Lung (tissue), 12 donors: ENCODE measurements around the gene ABCC9. TPM values are rescaled to one million over a fixed set of nuclear protein-coding genes. Genes with fewer than 3 reads are reported as not detected.
A peak's percentile ranks its signal among the peaks of the same experiment; 100 is the strongest.

ENCODE experiments used
- ATAC-seq: fragments of 200-7000 bp; cut with Tn5 transposase; one replicate; pipeline ENCODE4 v1.9.1; 2020; ENCODE audit warnings: moderate number of reproducible peaks; ENCODE audit not compliant: insufficient read depth, low FRiP score
- DNase-seq, 3 donors: peaks; one replicate each; pipeline ENCODE4 v3.0.0-alpha.2; 2013 to 2017
- H3K27ac ChIP-seq, 2 donors: one replicate each; pipeline ENCODE4 v1.5.1; 2013; ENCODE audit warnings: mild to moderate bottlenecking in 2 of 2, moderate library complexity in 2 of 2, control low read depth in 1 of 2, inconsistent platforms in 1 of 2, low read depth in 1 of 2, low read length in 1 of 2
- H3K27me3 ChIP-seq, 3 donors: one replicate each; pipeline ENCODE4 v1.5.1; 2013; ENCODE audit warnings: low read length in 2 of 3; ENCODE audit not compliant: control insufficient read depth in 3 of 3, insufficient read depth in 3 of 3
- H3K36me3 ChIP-seq, 4 donors: one replicate each; pipeline ENCODE4 v1.5.1; 2013; ENCODE audit warnings: low read length in 4 of 4, mild to moderate bottlenecking in 1 of 4, moderate library complexity in 1 of 4; ENCODE audit not compliant: control insufficient read depth in 4 of 4, insufficient read depth in 4 of 4
- H3K4me1 ChIP-seq, 5 donors: one replicate each; pipeline ENCODE4 v1.5.1; 2013; ENCODE audit warnings: low read length in 5 of 5, mild to moderate bottlenecking in 2 of 5, moderate library complexity in 1 of 5; ENCODE audit not compliant: control insufficient read depth in 5 of 5, insufficient read depth in 5 of 5
- H3K4me3 ChIP-seq: one replicate; pipeline ENCODE4 v1.5.1; 2013; ENCODE audit warnings: mild to moderate bottlenecking, control low read depth, moderate library complexity
- H3K9ac ChIP-seq, 2 donors: one replicate each; pipeline ENCODE4 v1.5.1; 2013; ENCODE audit warnings: low read length in 2 of 2, control low read depth in 1 of 2; ENCODE audit not compliant: insufficient read depth in 1 of 2
- H3K9me3 ChIP-seq, 4 donors: one replicate each; pipeline ENCODE4 v1.5.1; 2013; ENCODE audit warnings: low read length in 3 of 4, mild to moderate bottlenecking in 1 of 4, moderate library complexity in 1 of 4; ENCODE audit not compliant: control insufficient read depth in 4 of 4, insufficient read depth in 3 of 4
- CTCF ChIP-seq: IDR thresholded peaks from 2 replicates; pipeline ENCODE4 v1.5.1; 2012; ENCODE audit warnings: mild to moderate bottlenecking; ENCODE audit errors: control extremely low read depth, extremely low read depth
- WGBS, 2 donors: extraction: QIAGEN DNeasy Blood & Tissue Kit; methylation state at CpG; one replicate each; pipeline ENCODE4 v1.1.7; 2013; 5-methylcytosine and 5-hydroxymethylcytosine counted together
- polyA plus RNA-seq, 2 donors: library from polyadenylated mRNA; stranded (reverse); fragments of 200-250 nt; gene quantifications; one replicate each; pipeline ENCODE4 v1.2.1, GENCODE V29; 2013
- total RNA-seq, 2 donors: library from RNA; depleted of rRNA in 1 of 2; stranded (reverse); fragments of >200 nt in 1 of 2; gene quantifications; one replicate each; pipeline ENCODE4 v1.2.1, GENCODE V29; 2014 to 2021
- donor health status: control.
- donor health status: control.
- donor health status: Bipolar disorder and iron deficiency.
- donor health status: healthy.
- donor health status: DM: yes; HTN: yes; CAD: no.

The ABCC9 gene
- total and polyA plus RNA-seq, 4 donors = 2.5 to 33.4 (median 7.7) TPM

GRCh38 chr12:21860128-21860527 lies 81.1 kb downstream of the ABCC9 start:
- WGBS, 2 donors = 76 to 86% methylated on average over 4 of the region's 4 CpGs
- H3K27me3 ChIP-seq = no peaks in the 10 kb centered on the region
- peaks cover 0 to 3% (median 0%) of the 10 kb centered on the region in 4 donors for H3K36me3 ChIP-seq
- DNase-seq (no peak), ATAC-seq (no peak)
- H3K4me1 ChIP-seq = peaks cover 0 to 8% (median 0%) of the 10 kb centered on the region in 5 donors
- no peak overlapping the region for H3K27ac ChIP-seq
- no peak overlapping the region for H3K4me3 ChIP-seq
- H3K9me3 ChIP-seq = no peaks in the 10 kb centered on the region
- no peak for TF ChIP-seq CTCF
- no peak overlapping the region for H3K9ac ChIP-seq

GRCh38 chr12:21852251-21852650 lies 89.0 kb downstream of the ABCC9 start:
- H3K9me3 ChIP-seq = no peaks in the 10 kb centered on the region
- H3K36me3 ChIP-seq = peaks cover 0 to 3% (median 0%) of the 10 kb centered on the region in 4 donors
- no peak overlapping the region for H3K9ac ChIP-seq
- H3K4me3 ChIP-seq = no peak overlapping the region
- WGBS, 2 donors = 87 to 88% methylated on average over 5 of the region's 5 CpGs
- H3K27me3 ChIP-seq = no peaks in the 10 kb centered on the region
- TF ChIP-seq CTCF = no peak
- ATAC-seq = no peak
- no peak for DNase-seq
- H3K4me1 ChIP-seq = peaks cover 0 to 11% (median 2%) of the 10 kb centered on the region in 5 donors
- H3K27ac ChIP-seq = no peak overlapping the region

GRCh38 chr12:21851151-21851550 lies 90.1 kb downstream of the ABCC9 start:
- Histone ChIP-seq H3K9ac (no peak overlapping the region), H3K36me3 (peaks cover 0 to 7% (median 0%) of the 10 kb centered on the region in 4 donors), H3K9me3 (no peaks in the 10 kb centered on the region), H3K4me3 (no peak overlapping the region), H3K27me3 (no peaks in the 10 kb centered on the region), H3K27ac (no peak overlapping the region), H3K4me1 (peaks cover 0 to 11% (median 2%) of the 10 kb centered on the region in 5 donors)
- 83 to 88% methylated on average over 1 of the region's 1 CpG for WGBS, 2 donors
- ATAC-seq = no peak
- DNase-seq = no peak
- TF ChIP-seq CTCF = no peak

- Histone ChIP-seq H3K27ac (no peak overlapping the region), H3K27me3 (no peaks in the 10 kb centered on the region), H3K4me3 (no peak overlapping the region), H3K4me1 (peaks cover 0 to 11% (median 2%) of the 10 kb centered on the region in 5 donors), H3K9me3 (no peaks in the 10 kb centered on the region), H3K36me3 (peaks cover 0 to 10% (median 0%) of the 10 kb centered on the region in 4 donors), H3K9ac (no peak overlapping the region)
- DNase-seq = peak in 2 of 3 donors; percentile 26 to 58
- no peak for TF ChIP-seq CTCF
- ATAC-seq = no peak
- 59 to 60% methylated on average over 4 of the region's 4 CpGs for WGBS, 2 donors
Measured at GRCh38 chr12:21850419-21850818, 90.8 kb downstream of the ABCC9 start.
